Pancreas (tissue), 10 donors: ENCODE measurements around the gene ARHGAP26. TPM values are rescaled to one million over a fixed set of nuclear protein-coding genes. Genes with fewer than 3 reads are reported as not detected.
A peak's percentile ranks its signal among the peaks of the same experiment; 100 is the strongest.

Source experiments
- ATAC-seq, 4 donors: fragments of 200-7000 bp; cut with Tn5 transposase; one replicate each; pipeline versions ENCODE4 v1.8.0 to v1.9.1; 2020; ENCODE audit warnings: mild to moderate bottlenecking in 4 of 4, moderate library complexity in 4 of 4
- DNase-seq, 6 donors: peaks; one replicate each; pipeline ENCODE4 v3.0.0-alpha.2; 2020
- FAIRE-seq: peaks from 2 replicates; lab custom pipeline; 2012; peaks lifted over from hg19 to GRCh38; lab: Jason Lieb, UNC
- H3K27ac ChIP-seq, 4 donors: fragments of 200-600 bp; sonication (generic); 1 replicate in 3 of 4; 2 replicates in 1 of 4; pipeline versions ENCODE4 v1.5.0 to v1.8.0; 2020
- H3K27me3 ChIP-seq, 4 donors: fragments of 200-600 bp; one replicate each; pipeline ENCODE4 v1.8.0; 2021
- H3K36me3 ChIP-seq, 3 donors: fragments of 200-600 bp; sonication (generic) in 1 of 3; one replicate each; pipeline versions ENCODE4 v1.5.0 to v1.8.0; 2020 to 2021
- H3K4me1 ChIP-seq, 3 donors: fragments of 200-600 bp; one replicate each; pipeline ENCODE4 v1.8.0; 2021
- H3K4me3 ChIP-seq, 4 donors: fragments of 200-600 bp; sonication (generic) in 2 of 4; one replicate each; pipeline versions ENCODE4 v1.5.0 to v1.8.0; 2020 to 2021
- H3K9me3 ChIP-seq, 4 donors: fragments of 200-600 bp; one replicate each; pipeline ENCODE4 v1.8.0; 2021
- CTCF ChIP-seq, 4 donors: fragments of 200-600 bp; sonication (generic) in 3 of 4; IDR thresholded peaks; one replicate each; pipeline versions ENCODE4 v1.5.0 to v1.8.0; 2021; ENCODE audit warnings: antibody characterized with exemption in 4 of 4
- WGBS, 2 donors: extraction: QIAGEN DNeasy Blood & Tissue Kit; methylation state at CpG; one replicate each; pipeline ENCODE4 v1.1.7; 2013; 5-methylcytosine and 5-hydroxymethylcytosine counted together
- intact Hi-C, 3 donors: fragments of 100-400 bp; cut with DNase I; formaldehyde crosslinking; loops; one replicate each; pipeline versions ENCODE4 v1.11.1 to v1.14.2; 2022
- polyA plus RNA-seq, 2 donors: library from polyadenylated mRNA; stranded (reverse); fragments of 200-250 nt; gene quantifications; one replicate each; pipeline ENCODE4 v1.2.3, GENCODE V29; 2013
- total RNA-seq, 6 donors: library from RNA; stranded (reverse); fragmentation: NEBNext Ultra II Directional in 4 of 6; extraction: Animal tissue kit (Norgen Biotek cat#: 25700) in 4 of 6; gene quantifications; one replicate each; pipeline versions ENCODE4 v1.2.1 to v1.2.4, GENCODE V29; 2021 to 2023
- donor health status: healthy with polysubstance abuse.
- donor health status: DM: no; HTN: no; CAD: no; lungs with moderate emphysema.
- donor health status: DM: no; HTN: no; CAD: no.
- donor health status: control.
- donor health status: control.
- donor health status: Bipolar disorder and iron deficiency.
- donor health status: DM: yes; HTN: yes; CAD: no.
- donor health status: DM: no; HTN: no; CAD: no.
- donor health status: DM: no; HTN: no; CAD: no.
- donor health status: DM: yes; HTN: yes; CAD: no.

The ARHGAP26 gene
- total and polyA plus RNA-seq, 8 donors: 3.0 to 28.1 (median 10.3) TPM

- 94 to 99% methylated on average over 7 of the region's 7 CpGs for WGBS, 2 donors
- TF ChIP-seq CTCF (IDR thresholded peaks at IDR 0.05): no peak
- no peak overlapping the region for H3K27ac ChIP-seq
- H3K4me3 ChIP-seq: no peak overlapping the region
- peaks cover 10 to 45% (median 28%) of the 10 kb centered on the region in 3 donors for H3K4me1 ChIP-seq
- no peaks in the 10 kb centered on the region for H3K9me3 ChIP-seq
- no peak for DNase-seq
- no peaks in the 10 kb centered on the region for H3K36me3 ChIP-seq
- no peak for ATAC-seq
- intact Hi-C loops: no loop called here
- no peaks in the 10 kb centered on the region for H3K27me3 ChIP-seq
- FAIRE-seq: no peak
Measured at GRCh38 chr5:142930395-142931110, 160.4 kb downstream of the ARHGAP26 start.

- 78 to 81% methylated on average over 9 of the region's 9 CpGs for WGBS, 2 donors
- Histone ChIP-seq H3K27ac (no peak overlapping the region), H3K27me3 (no peaks in the 10 kb centered on the region), H3K36me3 (no peaks in the 10 kb centered on the region), H3K4me1 (peaks cover 3 to 35% (median 19%) of the 10 kb centered on the region in 3 donors), H3K4me3 (no peak overlapping the region), H3K9me3 (no peaks in the 10 kb centered on the region)
- intact Hi-C loops: no loop called here
- ATAC-seq (no peak), DNase-seq (no peak), FAIRE-seq (no peak)
- TF ChIP-seq CTCF (IDR thresholded peaks at IDR 0.05): no peak
Measured at GRCh38 chr5:142931896-142932686, 161.9 kb downstream of the ARHGAP26 start.

GRCh38 chr5:142934051-142934762 lies 164.0 kb downstream of the ARHGAP26 start:
- Histone ChIP-seq H3K9me3 (no peaks in the 10 kb centered on the region), H3K36me3 (no peaks in the 10 kb centered on the region), H3K27me3 (no peaks in the 10 kb centered on the region), H3K27ac (no peak overlapping the region), H3K4me3 (no peak overlapping the region), H3K4me1 (peaks cover 0 to 19% (median 15%) of the 10 kb centered on the region in 3 donors)
- FAIRE-seq (no peak), ATAC-seq (no peak), DNase-seq (no peak)
- 82 to 89% methylated on average over 4 of the region's 4 CpGs for WGBS, 2 donors
- TF ChIP-seq CTCF (IDR thresholded peaks at IDR 0.05): no peak
- intact Hi-C loops: no loop called here

GRCh38 chr5:142935014-142935413 lies 164.8 kb downstream of the ARHGAP26 start:
- Histone ChIP-seq H3K4me1 (peaks cover 0 to 11% (median 8%) of the 10 kb centered on the region in 3 donors), H3K36me3 (no peaks in the 10 kb centered on the region), H3K4me3 (no peak overlapping the region), H3K9me3 (no peaks in the 10 kb centered on the region), H3K27ac (no peak overlapping the region), H3K27me3 (no peaks in the 10 kb centered on the region)
- TF ChIP-seq CTCF (IDR thresholded peaks at IDR 0.05): no peak
- FAIRE-seq (no peak), DNase-seq (no peak), ATAC-seq (peak in 1 of 4 donors; percentile 35)
- intact Hi-C loops: no loop called here
- WGBS, 2 donors: 87 to 90% methylated on average over 5 of the region's 5 CpGs
